GM12801 (cell line): Measurements from ENCODE around the gene SELPLG.

Experiments
- TF ChIP-seq, protein P1 (sequence below): IDR thresholded peaks from one replicate; pipeline ENCODE4 v1.5.1; 2011; ENCODE audit warnings: control low read depth; ENCODE audit not compliant: insufficient read length; ENCODE audit errors: extremely low read depth

SELPLG gene

DNA sequence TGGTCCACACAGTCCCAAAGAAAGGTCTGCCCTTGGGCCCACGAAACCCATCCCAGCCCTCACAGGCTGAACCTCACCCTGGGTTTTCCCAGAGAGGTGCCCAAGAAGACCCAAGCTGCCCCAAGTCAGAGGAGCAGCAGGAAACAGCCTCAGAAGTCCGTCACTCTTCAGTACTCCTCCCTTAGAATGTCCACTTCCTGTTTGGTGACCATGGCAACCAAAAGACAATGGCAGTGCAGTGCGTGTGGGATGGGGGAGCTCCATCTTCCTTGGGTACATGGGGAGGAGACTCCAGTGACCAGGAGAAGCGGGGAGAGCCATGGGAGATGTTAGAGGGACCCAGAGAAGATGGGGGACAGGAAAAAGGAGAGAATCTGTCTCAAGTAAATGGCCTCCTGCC is 11.3 kb downstream of the SELPLG start:
- TF ChIP-seq, protein P1, sequence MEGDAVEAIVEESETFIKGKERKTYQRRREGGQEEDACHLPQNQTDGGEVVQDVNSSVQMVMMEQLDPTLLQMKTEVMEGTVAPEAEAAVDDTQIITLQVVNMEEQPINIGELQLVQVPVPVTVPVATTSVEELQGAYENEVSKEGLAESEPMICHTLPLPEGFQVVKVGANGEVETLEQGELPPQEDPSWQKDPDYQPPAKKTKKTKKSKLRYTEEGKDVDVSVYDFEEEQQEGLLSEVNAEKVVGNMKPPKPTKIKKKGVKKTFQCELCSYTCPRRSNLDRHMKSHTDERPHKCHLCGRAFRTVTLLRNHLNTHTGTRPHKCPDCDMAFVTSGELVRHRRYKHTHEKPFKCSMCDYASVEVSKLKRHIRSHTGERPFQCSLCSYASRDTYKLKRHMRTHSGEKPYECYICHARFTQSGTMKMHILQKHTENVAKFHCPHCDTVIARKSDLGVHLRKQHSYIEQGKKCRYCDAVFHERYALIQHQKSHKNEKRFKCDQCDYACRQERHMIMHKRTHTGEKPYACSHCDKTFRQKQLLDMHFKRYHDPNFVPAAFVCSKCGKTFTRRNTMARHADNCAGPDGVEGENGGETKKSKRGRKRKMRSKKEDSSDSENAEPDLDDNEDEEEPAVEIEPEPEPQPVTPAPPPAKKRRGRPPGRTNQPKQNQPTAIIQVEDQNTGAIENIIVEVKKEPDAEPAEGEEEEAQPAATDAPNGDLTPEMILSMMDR: no peak

DNA sequence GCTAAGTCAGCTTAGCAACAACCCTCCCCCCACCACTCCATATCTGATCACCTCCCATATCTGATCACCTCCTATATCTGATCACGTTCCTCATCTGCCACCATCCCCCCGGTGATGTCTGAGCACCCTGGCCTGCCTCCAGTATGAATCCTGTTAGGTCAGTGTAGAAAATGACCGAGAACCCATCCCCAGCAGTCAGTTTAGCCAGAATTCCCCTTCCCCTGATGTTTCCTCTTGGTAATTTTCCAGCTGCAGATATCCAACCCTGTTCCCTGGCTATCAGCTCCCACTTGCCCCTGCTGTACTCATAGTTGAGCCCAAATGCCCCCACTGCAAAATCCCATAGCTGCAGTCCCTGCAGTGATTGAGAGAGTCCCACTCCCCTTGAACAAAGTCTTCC is 12.5 kb downstream of the SELPLG start:
- TF ChIP-seq, protein P1: no peak

DNA sequence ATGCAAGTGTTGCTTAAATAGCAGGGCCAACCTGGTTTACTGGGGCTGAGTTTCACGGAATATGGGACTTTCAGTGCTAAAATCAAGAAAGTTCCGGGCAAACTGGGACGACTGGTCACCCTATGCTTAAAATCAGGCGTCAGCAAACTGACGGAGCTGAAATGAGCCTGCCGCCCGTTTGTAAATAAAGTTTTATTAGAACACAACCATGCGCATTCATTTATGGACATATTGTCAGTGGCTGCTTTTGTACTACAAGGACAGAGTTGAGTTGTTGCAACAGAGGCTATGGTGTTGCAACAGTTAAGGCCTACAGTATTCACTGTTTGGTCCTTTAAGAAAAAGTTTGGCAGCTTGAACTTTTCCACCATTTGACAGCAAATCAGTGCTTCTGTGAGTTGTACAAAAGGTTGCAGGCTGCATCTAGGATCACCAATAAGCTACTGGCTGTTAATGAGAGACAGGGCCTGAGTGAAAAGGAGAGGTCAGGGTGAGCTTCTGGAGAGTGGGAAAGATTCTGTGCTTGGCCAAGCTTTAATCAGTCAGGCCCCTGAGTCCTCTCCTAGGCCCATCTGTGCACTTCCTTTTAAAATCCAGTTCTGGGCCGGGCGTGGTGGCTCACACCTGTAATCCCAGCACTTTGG is 13.3 kb downstream of the SELPLG start:
- TF ChIP-seq, protein P1: no peak

DNA sequence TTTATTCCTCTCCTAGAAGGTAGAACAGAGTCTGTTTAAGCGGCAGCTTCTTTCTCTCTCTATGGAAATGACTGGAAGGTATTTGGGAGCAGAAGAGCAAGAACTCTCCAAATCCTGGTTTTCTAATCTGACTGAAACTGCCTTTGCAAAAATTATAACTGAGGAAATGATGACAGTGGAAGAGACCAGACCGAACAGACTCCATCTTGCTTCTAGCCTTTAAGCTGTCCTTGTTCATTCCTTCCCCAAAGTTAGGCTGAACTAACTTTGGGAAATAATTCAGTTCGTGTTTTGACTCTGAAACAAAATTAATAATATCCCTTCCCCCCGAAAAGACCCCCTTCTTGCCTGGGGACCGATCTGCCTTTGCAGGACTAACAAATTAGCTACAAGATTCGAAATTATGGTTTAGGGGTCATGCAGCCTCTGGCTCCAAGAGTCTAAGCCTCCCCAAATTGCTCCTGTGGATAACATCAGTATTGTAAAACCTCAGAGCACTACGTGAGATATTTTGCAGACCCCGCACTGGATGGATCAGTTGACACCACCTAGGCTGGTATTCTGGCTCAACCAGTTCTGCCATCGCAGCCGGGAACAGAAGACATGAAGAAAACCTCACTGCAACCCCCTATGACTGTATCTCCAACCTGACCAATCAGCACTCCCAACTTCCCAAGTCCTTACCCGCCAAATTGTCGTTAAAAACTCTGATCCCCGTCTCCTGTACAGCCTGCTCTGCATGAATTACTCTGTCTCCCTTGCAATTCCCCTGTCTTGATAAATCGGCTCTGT is 14.1 kb downstream of the SELPLG start:
- TF ChIP-seq, protein P1: no peak

DNA sequence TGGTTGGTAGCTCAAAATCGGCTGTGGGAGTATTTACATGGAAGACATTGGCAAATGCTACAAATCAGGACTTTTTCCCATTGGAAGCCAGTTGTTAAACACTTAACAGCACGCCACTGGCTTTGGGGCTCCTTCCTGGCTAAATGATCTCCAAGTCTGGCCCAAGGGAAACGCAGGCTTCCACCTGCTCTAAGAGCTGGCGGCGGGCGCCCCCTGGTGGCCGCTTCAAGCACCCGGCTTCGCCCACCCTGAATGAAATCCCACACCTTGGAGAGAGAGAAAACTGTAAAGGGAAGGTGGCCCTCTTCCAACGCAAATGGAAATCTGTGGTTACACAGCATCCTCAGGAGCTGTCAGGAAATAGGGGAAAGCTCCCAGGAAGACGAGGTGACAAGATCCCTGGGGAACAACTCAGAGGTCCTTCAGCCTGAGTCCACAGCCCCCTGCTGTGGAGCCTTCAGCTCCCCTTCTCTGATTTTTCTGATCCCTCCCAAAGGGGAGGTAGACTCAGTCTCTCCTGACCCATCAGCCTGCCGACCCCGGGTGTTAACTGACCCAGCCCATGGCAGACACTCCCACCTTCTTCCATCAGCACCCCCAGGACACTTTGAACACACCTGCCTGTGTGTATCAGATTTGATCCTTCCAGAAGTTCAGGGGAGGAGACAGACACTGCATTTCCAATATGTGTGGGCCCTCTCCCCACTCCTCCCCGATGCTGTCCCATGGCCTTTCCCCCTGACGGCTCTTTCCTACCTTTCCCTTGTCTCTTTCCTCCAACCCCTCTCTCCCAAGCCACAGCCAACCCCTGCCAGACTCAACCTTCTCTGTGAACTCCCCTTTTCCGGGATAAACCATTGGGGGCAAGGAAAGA is 15.4 kb downstream of the SELPLG start:
- TF ChIP-seq, protein P1: no peak

DNA sequence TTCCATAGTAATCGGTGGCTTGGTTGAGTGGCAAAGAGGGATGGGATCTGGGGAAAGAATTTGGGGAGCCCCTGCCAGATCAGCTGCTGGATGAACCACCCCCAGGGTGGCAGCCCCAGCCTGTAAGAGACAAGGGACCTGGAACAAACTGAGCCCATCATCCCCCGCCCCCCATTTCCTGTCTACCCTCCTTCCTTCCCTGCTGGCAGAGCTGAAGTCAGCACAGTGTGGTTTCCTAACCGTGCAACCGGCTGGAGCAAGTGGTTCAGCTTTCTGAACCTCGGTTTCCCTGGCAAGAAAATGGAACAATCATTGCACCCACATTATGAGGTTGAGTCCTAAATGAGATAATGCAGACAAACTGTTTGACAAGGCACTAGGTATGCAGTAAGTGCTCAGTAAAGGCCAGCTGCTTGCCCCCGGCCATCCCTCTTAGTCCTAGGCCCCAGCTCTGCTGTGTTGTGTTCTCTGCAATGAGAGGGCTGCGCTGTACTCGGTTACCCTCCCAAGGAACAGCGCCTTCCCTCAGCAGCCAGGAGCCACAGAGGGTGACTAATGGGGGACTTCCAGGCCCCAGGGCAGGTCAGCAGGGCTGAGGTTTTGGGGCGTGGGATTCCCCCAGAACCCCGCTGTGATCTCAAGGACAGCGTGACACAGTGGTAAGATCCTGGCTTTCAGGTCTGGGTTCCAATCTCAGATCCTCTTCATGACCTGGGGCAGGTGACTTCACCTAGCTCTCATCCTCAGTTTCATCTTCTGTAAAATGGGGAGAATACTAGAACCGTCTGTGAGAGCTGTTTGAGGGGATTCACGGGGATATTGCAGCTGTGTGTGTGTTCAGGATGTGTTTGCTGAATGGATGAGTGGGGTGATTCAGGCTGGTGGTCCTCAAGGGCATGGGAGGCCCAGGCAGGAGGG is 16.5 kb downstream of the SELPLG start:
- TF ChIP-seq, protein P1: no peak
